CD4-positive, alpha-beta memory T cell (primary cell): ENCODE data around the gene DAB2. TPM values are rescaled to one million over a fixed set of nuclear protein-coding genes. Genes with fewer than 3 reads are reported as not detected.

ENCODE experiments used
- CTCF ChIA-PET: fragments of 350-600 bp; sonication (Branson Sonifier 250); formaldehyde crosslinking; loops from one replicate; lab custom pipeline; 2021; ENCODE audit warnings: inconsistent platforms; ENCODE audit not compliant: partially characterized antibody; lab: Charles Lee
- POLR2A ChIA-PET: fragments of 350-600 bp; sonication (Branson Sonifier 250); formaldehyde crosslinking; loops from one replicate; lab custom pipeline; 2021; ENCODE audit not compliant: partially characterized antibody; lab: Charles Lee
- DNase-seq, 5 donors: peaks; one replicate each; pipeline versions ENCODE4 v3.0.0 to v3.0.0-alpha.2; 2020 to 2022; ENCODE audit warnings: mixed read lengths in 1 of 5
- H3K27ac ChIP-seq: one replicate; pipeline ENCODE4 v1.7.0; 2013; ENCODE audit warnings: low read depth, low read length
- H3K27me3 ChIP-seq: 2 replicates; pipeline ENCODE4 v1.7.0; 2013; ENCODE audit warnings: mild to moderate bottlenecking, low read length, moderate library complexity; ENCODE audit not compliant: insufficient read depth
- H3K36me3 ChIP-seq: 2 replicates; pipeline ENCODE4 v1.7.0; 2013; ENCODE audit warnings: mild to moderate bottlenecking, low read length, moderate library complexity; ENCODE audit not compliant: insufficient read depth
- H3K4me1 ChIP-seq: 2 replicates; pipeline ENCODE4 v1.7.0; 2013; ENCODE audit warnings: mild to moderate bottlenecking, low read length, moderate library complexity; ENCODE audit not compliant: insufficient read depth
- H3K4me3 ChIP-seq, 2 donors: one replicate each; pipeline ENCODE4 v1.7.0; 2013; ENCODE audit warnings: low read length in 2 of 2, mild to moderate bottlenecking in 1 of 2
- H3K9me3 ChIP-seq, 2 donors: one replicate each; pipeline ENCODE4 v1.7.0; 2013; ENCODE audit warnings: low read length in 2 of 2, control low read depth in 1 of 2; ENCODE audit not compliant: control insufficient read depth in 1 of 2
- H3K27ac Mint-ChIP-seq, 7 donors: one replicate each; pipeline ENCODE4 v1.8.0; 2020 to 2021; ENCODE audit warnings: mixed read lengths in 7 of 7, mild to moderate bottlenecking in 6 of 7, inconsistent platforms in 3 of 7, moderate library complexity in 3 of 7
- H3K27me3 Mint-ChIP-seq, 2 donors: one replicate each; pipeline ENCODE4 v1.8.0; 2020 to 2021; ENCODE audit warnings: mixed read lengths in 2 of 2
- H3K36me3 Mint-ChIP-seq, 2 donors: one replicate each; pipeline ENCODE4 v1.8.0; 2020 to 2021; ENCODE audit warnings: mixed read lengths in 2 of 2, inconsistent platforms in 1 of 2, mild to moderate bottlenecking in 1 of 2
- H3K4me1 Mint-ChIP-seq, 4 donors: one replicate each; pipeline ENCODE4 v1.8.0; 2020 to 2021; ENCODE audit warnings: mixed read lengths in 4 of 4, mild to moderate bottlenecking in 1 of 4
- H3K4me3 Mint-ChIP-seq, 8 donors: one replicate each; pipeline ENCODE4 v1.8.0; 2020 to 2021; ENCODE audit warnings: mixed read lengths in 8 of 8, mild to moderate bottlenecking in 7 of 8, moderate library complexity in 6 of 8, inconsistent platforms in 3 of 8
- H3K9me3 Mint-ChIP-seq, 8 donors: one replicate each; pipeline ENCODE4 v1.8.0; 2020 to 2021; ENCODE audit warnings: mixed read lengths in 8 of 8, mild to moderate bottlenecking in 5 of 8, inconsistent platforms in 3 of 8, moderate library complexity in 1 of 8
- intact Hi-C: fragments of 100-400 bp; cut with micrococcal nuclease; formaldehyde crosslinking; loops from one replicate; pipeline ENCODE4 v1.15.1; 2023
- polyA plus RNA-seq, 2 donors: library from polyadenylated mRNA; unstranded; fragments of 300-500 nt; fragmentation: Illumina TruSeq; gene quantifications; one replicate each; pipeline ENCODE4 v1.2.3, GENCODE V29; 2021
- total RNA-seq, 2 experiments: library from RNA; stranded (reverse); gene quantifications; one replicate each; pipeline ENCODE4 v1.2.3, GENCODE V29; 2021

The DAB2 gene
- total and polyA plus RNA-seq, 4 experiments from 2014 or later, result 2.3 to 2.9 TPM; not detected in 2

- DNase-seq, result no peak
- no peak overlapping the region for H3K27ac ChIP-seq
- H3K4me1 Mint-ChIP-seq, result peaks cover 2 to 13% (median 9%) of the 10 kb centered on the region in 4 donors
- ChIA-PET POLR2A (no interaction called here), CTCF (interaction anchor here (1.1 kb wide), 1 partner anchor 45 kb away, joined by 3 read pairs; no protein-coding TSS in a partner anchor)
- H3K27me3 Mint-ChIP-seq, result peaks cover 14 to 16% of the 10 kb centered on the region in 2 donors
- no peaks in the 10 kb centered on the region for H3K36me3 Mint-ChIP-seq
- H3K36me3 ChIP-seq, result no peaks in the 10 kb centered on the region
- H3K27ac Mint-ChIP-seq, result no peak overlapping the region
- no peaks in the 10 kb centered on the region for H3K9me3 Mint-ChIP-seq
- H3K27me3 ChIP-seq, result peaks cover 11% of the 10 kb centered on the region
- no peak overlapping the region for H3K4me3 Mint-ChIP-seq
- H3K9me3 ChIP-seq, result no peaks in the 10 kb centered on the region
- no peaks in the 10 kb centered on the region for H3K4me1 ChIP-seq
- intact Hi-C loops, result no loop called here
- no peak overlapping the region for H3K4me3 ChIP-seq
Observed at GRCh38 chr5:39420482-39421145, 4.2 kb downstream of the DAB2 start.

- ChIA-PET CTCF (interaction anchor here (1.1 kb wide), 1 partner anchor 44 kb away, joined by 3 read pairs; no protein-coding TSS in a partner anchor), POLR2A (no interaction called here)
- Mint-ChIP-seq H3K9me3 (no peaks in the 10 kb centered on the region), H3K4me3 (no peak overlapping the region), H3K27me3 (peaks cover 13 to 14% of the 10 kb centered on the region in 2 donors), H3K36me3 (no peaks in the 10 kb centered on the region), H3K4me1 (peaks cover 2 to 8% (median 4%) of the 10 kb centered on the region in 4 donors), H3K27ac (no peak overlapping the region)
- Histone ChIP-seq H3K4me3 (no peak overlapping the region), H3K36me3 (no peaks in the 10 kb centered on the region), H3K4me1 (no peaks in the 10 kb centered on the region), H3K9me3 (no peaks in the 10 kb centered on the region), H3K27ac (no peak overlapping the region), H3K27me3 (peaks cover 11% of the 10 kb centered on the region)
- no peak for DNase-seq
- intact Hi-C loops, result no loop called here
Observed at GRCh38 chr5:39419796-39420195, 5.0 kb downstream of the DAB2 start.

GRCh38 chr5:39417979-39418378 is 6.8 kb downstream of the DAB2 start:
- DNase-seq, result no peak
- no peak overlapping the region for H3K4me3 ChIP-seq
- no peaks in the 10 kb centered on the region for H3K9me3 ChIP-seq
- no peak overlapping the region for H3K27ac ChIP-seq
- H3K27me3 ChIP-seq, result no peaks in the 10 kb centered on the region
- no peaks in the 10 kb centered on the region for H3K36me3 ChIP-seq
- Mint-ChIP-seq H3K4me1 (peaks cover 0 to 2% (median 0%) of the 10 kb centered on the region in 4 donors), H3K36me3 (no peaks in the 10 kb centered on the region), H3K27ac (no peak overlapping the region), H3K4me3 (no peak overlapping the region), H3K27me3 (peaks cover 11 to 13% of the 10 kb centered on the region in 2 donors), H3K9me3 (no peaks in the 10 kb centered on the region)
- ChIA-PET POLR2A (no interaction called here), CTCF (no interaction called here)
- no peaks in the 10 kb centered on the region for H3K4me1 ChIP-seq
- intact Hi-C loops, result no loop called here

GRCh38 chr5:39415201-39415600 is 9.6 kb downstream of the DAB2 start:
- Mint-ChIP-seq H3K27ac (no peak overlapping the region), H3K9me3 (no peaks in the 10 kb centered on the region), H3K27me3 (peaks cover 13 to 18% of the 10 kb centered on the region in 2 donors), H3K4me1 (peaks cover 0 to 2% (median 0%) of the 10 kb centered on the region in 4 donors), H3K36me3 (no peaks in the 10 kb centered on the region), H3K4me3 (no peak overlapping the region)
- Histone ChIP-seq H3K4me1 (no peaks in the 10 kb centered on the region), H3K36me3 (no peaks in the 10 kb centered on the region), H3K27ac (no peak overlapping the region), H3K4me3 (no peak overlapping the region), H3K9me3 (no peaks in the 10 kb centered on the region), H3K27me3 (no peaks in the 10 kb centered on the region)
- ChIA-PET POLR2A (no interaction called here), CTCF (no interaction called here)
- DNase-seq, result no peak
- intact Hi-C loops, result no loop called here

GRCh38 chr5:39414426-39414825 is 10.4 kb downstream of the DAB2 start:
- Histone ChIP-seq H3K4me1 (no peaks in the 10 kb centered on the region), H3K4me3 (no peak overlapping the region), H3K27me3 (no peaks in the 10 kb centered on the region), H3K27ac (no peak overlapping the region), H3K36me3 (no peaks in the 10 kb centered on the region), H3K9me3 (no peaks in the 10 kb centered on the region)
- no peak for DNase-seq
- H3K36me3 Mint-ChIP-seq, result no peaks in the 10 kb centered on the region
- peaks cover 13 to 15% of the 10 kb centered on the region in 2 donors for H3K27me3 Mint-ChIP-seq
- H3K27ac Mint-ChIP-seq, result no peak overlapping the region
- no peak overlapping the region for H3K4me3 Mint-ChIP-seq
- ChIA-PET CTCF (interaction anchor here (0.7 kb wide), 1 partner anchor 98 kb away, joined by 5 read pairs; no protein-coding TSS in a partner anchor), POLR2A (no interaction called here)
- H3K9me3 Mint-ChIP-seq, result no peaks in the 10 kb centered on the region
- peaks cover 0 to 2% (median 0%) of the 10 kb centered on the region in 4 donors for H3K4me1 Mint-ChIP-seq
- intact Hi-C loops, result no loop called here

GRCh38 chr5:39413771-39414170 is 11.0 kb downstream of the DAB2 start:
- H3K9me3 ChIP-seq, result no peaks in the 10 kb centered on the region
- H3K4me3 Mint-ChIP-seq, result no peak overlapping the region
- no peaks in the 10 kb centered on the region for H3K4me1 ChIP-seq
- H3K36me3 Mint-ChIP-seq, result no peaks in the 10 kb centered on the region
- no peak overlapping the region for H3K27ac ChIP-seq
- no peak overlapping the region for H3K4me3 ChIP-seq
- H3K4me1 Mint-ChIP-seq, result no peaks in the 10 kb centered on the region
- H3K36me3 ChIP-seq, result no peaks in the 10 kb centered on the region
- no peak for DNase-seq
- H3K27ac Mint-ChIP-seq, result no peak overlapping the region
- H3K27me3 Mint-ChIP-seq, result peaks cover 11 to 13% of the 10 kb centered on the region in 2 donors
- H3K27me3 ChIP-seq, result no peaks in the 10 kb centered on the region
- ChIA-PET CTCF (interaction anchor here (0.6 to 1.1 kb wide), 3 partner anchors 38 to 1290 kb away, joined by 3 to 5 read pairs (median 4); no protein-coding TSS in a partner anchor), POLR2A (no interaction called here)
- no peaks in the 10 kb centered on the region for H3K9me3 Mint-ChIP-seq
- intact Hi-C loops, result no loop called here

- ChIA-PET POLR2A (no interaction called here), CTCF (interaction anchor here (1.1 kb wide), 1 partner anchor 37 kb away, joined by 4 read pairs; no protein-coding TSS in a partner anchor)
- Mint-ChIP-seq H3K4me3 (no peak overlapping the region), H3K27ac (no peak overlapping the region), H3K9me3 (no peaks in the 10 kb centered on the region), H3K36me3 (no peaks in the 10 kb centered on the region), H3K4me1 (no peaks in the 10 kb centered on the region), H3K27me3 (peaks cover 11 to 15% of the 10 kb centered on the region in 2 donors)
- no peak for DNase-seq
- intact Hi-C loops, result no loop called here
- H3K4me3 ChIP-seq, result no peak overlapping the region
- H3K4me1 ChIP-seq, result no peaks in the 10 kb centered on the region
- H3K9me3 ChIP-seq, result no peaks in the 10 kb centered on the region
- no peaks in the 10 kb centered on the region for H3K27me3 ChIP-seq
- H3K27ac ChIP-seq, result no peak overlapping the region
- no peaks in the 10 kb centered on the region for H3K36me3 ChIP-seq
Observed at GRCh38 chr5:39412721-39413394, 11.9 kb downstream of the DAB2 start.
